Osteocyte (in vitro differentiated cells): ENCODE data around the gene GALNT7. TPM values are rescaled to one million over a fixed set of nuclear protein-coding genes. Genes with fewer than 3 reads are reported as not detected.

Source experiments
- DNase-seq: peaks from one replicate; pipeline ENCODE4 v3.0.0; 2021; ENCODE audit warnings: mixed read lengths; ENCODE audit not compliant: unreplicated experiment; ENCODE audit errors: extremely low spot score
- H3K27ac Mint-ChIP-seq: one replicate; pipeline ENCODE4 v1.8.0; 2021; ENCODE audit warnings: mild to moderate bottlenecking, mixed read lengths; ENCODE audit not compliant: unreplicated experiment
- H3K27me3 Mint-ChIP-seq: one replicate; pipeline ENCODE4 v1.8.0; 2021; ENCODE audit warnings: mixed read lengths; ENCODE audit not compliant: unreplicated experiment
- H3K36me3 Mint-ChIP-seq: one replicate; pipeline ENCODE4 v1.8.0; 2021; ENCODE audit warnings: mixed read lengths; ENCODE audit not compliant: unreplicated experiment
- H3K4me1 Mint-ChIP-seq: one replicate; pipeline ENCODE4 v1.8.0; 2021; ENCODE audit warnings: mixed read lengths; ENCODE audit not compliant: unreplicated experiment
- H3K4me3 Mint-ChIP-seq: one replicate; pipeline ENCODE4 v1.8.0; 2021; ENCODE audit warnings: mild to moderate bottlenecking, moderate library complexity, mixed read lengths; ENCODE audit not compliant: unreplicated experiment
- H3K9me3 Mint-ChIP-seq: one replicate; pipeline ENCODE4 v1.8.0; 2021; ENCODE audit warnings: mixed read lengths; ENCODE audit not compliant: unreplicated experiment
- CTCF ChIP-seq: fragments of 200-600 bp; sonication (generic); IDR thresholded peaks from 2 replicates; pipeline ENCODE4 v1.5.0; 2021; ENCODE audit warnings: antibody characterized with exemption, mild to moderate bottlenecking, moderate library complexity
- total RNA-seq: library from RNA; stranded (reverse); gene quantifications from 2 replicates; pipeline ENCODE4 v1.2.1, GENCODE V29; 2021

Gene GALNT7
- total RNA-seq, 1 donor from 2014 or later: 38.5 TPM

GRCh38 chr4:173262375-173262774, 93.8 kb downstream of the GALNT7 start:
- H3K27me3 Mint-ChIP-seq: no peaks in the 10 kb centered on the region
- no peak overlapping the region for H3K27ac Mint-ChIP-seq
- no peak for DNase-seq
- peaks cover 17% of the 10 kb centered on the region for H3K4me1 Mint-ChIP-seq
- H3K36me3 Mint-ChIP-seq: no peaks in the 10 kb centered on the region
- H3K4me3 Mint-ChIP-seq: no peak overlapping the region
- no peak for TF ChIP-seq CTCF
- no peaks in the 10 kb centered on the region for H3K9me3 Mint-ChIP-seq

- no peaks in the 10 kb centered on the region for H3K9me3 Mint-ChIP-seq
Observed at GRCh38 chr4:173264245-173264644, 95.6 kb downstream of the GALNT7 start.

GRCh38 chr4:173264684-173265185, 96.1 kb downstream of the GALNT7 start:
- no peak overlapping the region for H3K27ac Mint-ChIP-seq
- no peaks in the 10 kb centered on the region for H3K36me3 Mint-ChIP-seq
- TF ChIP-seq CTCF: no peak
- H3K27me3 Mint-ChIP-seq: no peaks in the 10 kb centered on the region
- no peak overlapping the region for H3K4me3 Mint-ChIP-seq
- H3K9me3 Mint-ChIP-seq: no peaks in the 10 kb centered on the region
- DNase-seq: no peak
- peaks cover 12% of the 10 kb centered on the region for H3K4me1 Mint-ChIP-seq

More at GRCh38 chr4:173264245-173264644, 95.6 kb downstream of the GALNT7 start:
- TF ChIP-seq CTCF: no peak
- H3K4me1 Mint-ChIP-seq: peaks cover 12% of the 10 kb centered on the region
- no peaks in the 10 kb centered on the region for H3K27me3 Mint-ChIP-seq
- DNase-seq: no peak
- no peak overlapping the region for H3K27ac Mint-ChIP-seq
- H3K36me3 Mint-ChIP-seq: no peaks in the 10 kb centered on the region
- no peak overlapping the region for H3K4me3 Mint-ChIP-seq

DNA sequence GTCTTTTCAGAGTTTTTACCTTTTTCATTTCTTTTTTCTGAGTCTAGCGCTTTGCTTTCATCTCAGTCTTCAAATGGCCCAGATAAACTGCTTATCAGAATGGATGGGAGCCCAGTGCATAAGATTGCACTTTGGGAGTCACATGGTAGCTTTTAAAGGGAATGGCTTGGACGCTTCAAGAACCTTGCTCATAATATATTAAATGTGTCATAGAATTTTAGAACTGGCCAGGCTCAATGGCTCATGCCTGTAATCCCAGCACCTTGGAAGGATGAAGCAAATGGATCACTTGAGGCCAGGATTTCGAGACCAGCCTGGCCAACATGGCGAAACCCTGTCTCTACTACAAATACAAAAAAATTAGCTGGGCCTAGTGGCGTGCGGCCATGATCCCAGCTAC, 97.1 kb downstream of the GALNT7 start:
- H3K36me3 Mint-ChIP-seq: no peaks in the 10 kb centered on the region
- peaks cover 16% of the 10 kb centered on the region for H3K4me1 Mint-ChIP-seq
- no peaks in the 10 kb centered on the region for H3K9me3 Mint-ChIP-seq
- no peak overlapping the region for H3K4me3 Mint-ChIP-seq
- TF ChIP-seq CTCF: no peak
- H3K27me3 Mint-ChIP-seq: no peaks in the 10 kb centered on the region
- no peak overlapping the region for H3K27ac Mint-ChIP-seq
- DNase-seq: no peak

- peaks cover 4% of the 10 kb centered on the region for H3K9me3 Mint-ChIP-seq
- H3K4me3 Mint-ChIP-seq: no peak overlapping the region
- no peaks in the 10 kb centered on the region for H3K36me3 Mint-ChIP-seq
- H3K4me1 Mint-ChIP-seq: peaks cover 22% of the 10 kb centered on the region
- no peak overlapping the region for H3K27ac Mint-ChIP-seq
- no peak for DNase-seq
- no peaks in the 10 kb centered on the region for H3K27me3 Mint-ChIP-seq
- no peak for TF ChIP-seq CTCF
Observed at GRCh38 chr4:173267711-173268110, 99.1 kb downstream of the GALNT7 start.
